ENCODE results near the gene HPSE. TPM values are rescaled to one million over a fixed set of nuclear protein-coding genes. Genes with fewer than 3 reads are reported as not detected.

The HPSE gene
- total and polyA plus RNA-seq, 2 of the 8 experiments (the other 6 are each of a cell fraction or from before 2014, with no cell fraction given): 1.5 to 5.0 TPM

GRCh38 chr4:83262682-83263081 lies 72.0 kb downstream of the HPSE start:
- ChIA-PET POLR2A (ENCODE audit: partially characterized antibody) (interaction anchor here (2.9 kb wide), 1 partner anchor 12 kb away, joined by 8 read pairs; no protein-coding TSS in a partner anchor), CTCF (ENCODE audit: partially characterized antibody) (interaction anchor here (1.0 to 3.5 kb wide), 4 partner anchors 9 to 189 kb away, joined by 3 to 18 read pairs (median 16); no protein-coding TSS in a partner anchor)
- H2BK120ac ChIP-seq (replicated peaks; ENCODE audit: low read depth, low read length): no peak overlapping the region
- no peak overlapping the region for H3K4ac ChIP-seq (replicated peaks; ENCODE audit: insufficient read length, low read depth, low read length)
- no peak overlapping the region for H4K8ac ChIP-seq (ENCODE audit: extremely low read depth, insufficient read depth, low read length)
- no peak overlapping the region for H2BK5ac ChIP-seq (ENCODE audit: low read depth, low read length)
- no peak overlapping the region for H3K9ac ChIP-seq (replicated peaks in 1 of 4; ENCODE audit: extremely low read depth in 1 of 4, low read depth in 3 of 4, low read length in 3 of 4)
- H3K36me3 ChIP-seq (ENCODE audit: control insufficient read depth in 2 of 4, insufficient read depth in 4 of 4, low read length in 3 of 4): peaks cover 0 to 10% (median 4%) of the 10 kb centered on the region in 4 experiments; a peak in 2 of 8 replicates
- H2AFZ ChIP-seq (ENCODE audit: low read length): no peak overlapping the region
- peaks cover 0 to 2% of the 10 kb centered on the region in 2 experiments for H4K20me1 ChIP-seq (replicated peaks in 1 of 2; ENCODE audit: control insufficient read depth in 1 of 2, insufficient read depth in 2 of 2, low read length in 2 of 2)
- no peak overlapping the region for H2AK5ac ChIP-seq (ENCODE audit: low read depth, low read length)
- no peak for TF ChIP-seq E2F6 (IDR thresholded peaks at IDR 0.05)
- TF ChIP-seq ATF3 (IDR thresholded peaks at IDR 0.05; ENCODE audit: insufficient read depth, low read depth, low read length): no peak
- TF ChIP-seq CTBP2 (IDR thresholded peaks at IDR 0.05; ENCODE audit: borderline replicate concordance, insufficient read depth, insufficient read length, low read length): no peak
- no peak for TF ChIP-seq SP4 (IDR thresholded peaks at IDR 0.05; ENCODE audit: low read length)
- no peak for TF ChIP-seq EP300 (IDR thresholded peaks at IDR 0.05; ENCODE audit: borderline replicate concordance in 1 of 2, low read depth in 2 of 2, low read length in 2 of 2)
- no peaks in the 10 kb centered on the region for H3K79me1 ChIP-seq (ENCODE audit: low read depth, low read length)
- H3K27ac ChIP-seq (ENCODE audit: low read depth, low read length): no peak overlapping the region
- H3K79me2 ChIP-seq (ENCODE audit: control insufficient read depth in 1 of 2, insufficient read depth in 2 of 2, low read length in 2 of 2): no peaks in the 10 kb centered on the region
- no peak for DNase-seq (ENCODE audit: low read depth in 1 of 2, low spot score in 2 of 2)
- H3K4me3 ChIP-seq (ENCODE audit: extremely low read depth in 1 of 4, insufficient read depth in 2 of 4, low read depth in 3 of 4, low read length in 4 of 4): no peak overlapping the region
- no peak overlapping the region for H3K14ac ChIP-seq (ENCODE audit: insufficient read length)
- WGBS, 2 experiments (ENCODE audit: extremely low coverage in 1 of 2, insufficient coverage in 1 of 2, insufficient read length in 1 of 2, insufficient replicate concordance in 2 of 2, low coverage in 1 of 2, low lambda C conversion rate in 2 of 2, missing lambda C conversion rate in 1 of 2): 100% methylated on average over 2 of the region's 2 CpGs; no CpG with 5 or more reads in 1 of the 2 experiments
- no peak overlapping the region for H2BK15ac ChIP-seq (ENCODE audit: low read length)
- no peak overlapping the region for H3K4me2 ChIP-seq (ENCODE audit: insufficient read depth in 1 of 2, low read depth in 2 of 2, low read length in 2 of 2)
- H4K91ac ChIP-seq (replicated peaks; ENCODE audit: insufficient read length, low read length): no peak overlapping the region
- H2BK12ac ChIP-seq (ENCODE audit: low read depth, low read length): no peak overlapping the region
- no peak overlapping the region for H3K23ac ChIP-seq (ENCODE audit: insufficient read length)
- peaks cover 0 to 2% (median 0%) of the 10 kb centered on the region in 4 experiments; a peak in 1 of 7 replicates for H3K27me3 ChIP-seq (replicated peaks in 1 of 4; ENCODE audit: control insufficient read depth in 3 of 4, extremely low read depth in 1 of 4, insufficient read depth in 3 of 4, low read length in 3 of 4)
- no peak overlapping the region for H2BK20ac ChIP-seq (ENCODE audit: low read length)
- H3K23me2 ChIP-seq (ENCODE audit: low read depth, low read length): no peaks in the 10 kb centered on the region
- H4K5ac ChIP-seq (ENCODE audit: insufficient read length, low read depth, low read length): no peak overlapping the region
- H3K18ac ChIP-seq (ENCODE audit: extremely low read depth, low read length): no peak overlapping the region
- H3K4me1 ChIP-seq (replicated peaks in 1 of 4; ENCODE audit: control insufficient read depth in 3 of 4, insufficient read depth in 4 of 4, low read length in 3 of 4): no peaks in the 10 kb centered on the region
- H3K56ac ChIP-seq (replicated peaks; ENCODE audit: insufficient read length, low read depth, low read length): no peak overlapping the region
- FAIRE-seq: no peak
- no peaks in the 10 kb centered on the region for H3K9me3 ChIP-seq (ENCODE audit: insufficient read depth in 2 of 2, low read depth in 1 of 2, low read length in 1 of 2)
